Mononuclear cell (primary cell): ENCODE results near the gene SLC6A18. TPM values are rescaled to one million over a fixed set of nuclear protein-coding genes. Genes with fewer than 3 reads are reported as not detected.

Source experiments
- H3K27me3 ChIP-seq: 2 replicates; pipeline ENCODE4 v1.6.0; 2011; ENCODE audit warnings: low read length, control low read depth; ENCODE audit not compliant: insufficient read depth
- H3K4me1 ChIP-seq: 2 replicates; pipeline ENCODE4 v1.5.1; 2011; ENCODE audit warnings: mild to moderate bottlenecking, low read length, control low read depth; ENCODE audit not compliant: insufficient read depth
- H3K4me3 ChIP-seq: 2 replicates; pipeline ENCODE4 v1.5.1; 2011; ENCODE audit warnings: mild to moderate bottlenecking, low read length, moderate library complexity
- H3K9me3 ChIP-seq: 2 replicates; pipeline ENCODE4 v1.5.1; 2011; ENCODE audit warnings: low read depth, mild to moderate bottlenecking, control low read depth, low read length
- total RNA-seq: library from RNA; depleted of rRNA; stranded (reverse); fragments of >200 nt; gene quantifications from one replicate; pipeline ENCODE4 v1.2.3, GENCODE V29; 2012

SLC6A18 gene
- total RNA-seq, 1 donor, result not detected

- H3K9me3 ChIP-seq, result no peaks in the 10 kb centered on the region
- H3K4me1 ChIP-seq, result no peaks in the 10 kb centered on the region
- no peak overlapping the region for H3K4me3 ChIP-seq
- H3K27me3 ChIP-seq, result peaks cover 2% of the 10 kb centered on the region
Observed at GRCh38 chr5:1242733-1243486, 17.7 kb downstream of the SLC6A18 start.

- no peak overlapping the region for H3K4me3 ChIP-seq
- peaks cover 2% of the 10 kb centered on the region for H3K27me3 ChIP-seq
- no peaks in the 10 kb centered on the region for H3K9me3 ChIP-seq
- no peaks in the 10 kb centered on the region for H3K4me1 ChIP-seq
Observed at GRCh38 chr5:1243487-1244130, 18.4 kb downstream of the SLC6A18 start.

- Histone ChIP-seq H3K4me1 (no peaks in the 10 kb centered on the region), H3K27me3 (peaks cover 2% of the 10 kb centered on the region), H3K9me3 (no peaks in the 10 kb centered on the region), H3K4me3 (no peak overlapping the region)
Observed at GRCh38 chr5:1244255-1244654, 19.1 kb downstream of the SLC6A18 start.

- Histone ChIP-seq H3K27me3 (peaks cover 2% of the 10 kb centered on the region), H3K4me1 (no peaks in the 10 kb centered on the region), H3K9me3 (no peaks in the 10 kb centered on the region), H3K4me3 (no peak overlapping the region)
Observed at GRCh38 chr5:1244976-1245375, 19.8 kb downstream of the SLC6A18 start.

- Histone ChIP-seq H3K9me3 (no peaks in the 10 kb centered on the region), H3K27me3 (peaks cover 2% of the 10 kb centered on the region), H3K4me3 (no peak overlapping the region), H3K4me1 (no peaks in the 10 kb centered on the region)
Observed at GRCh38 chr5:1245905-1246576, 20.9 kb downstream of the SLC6A18 start.

GRCh38 chr5:1246711-1247431 lies 21.7 kb downstream of the SLC6A18 start:
- H3K4me1 ChIP-seq, result no peaks in the 10 kb centered on the region
- no peak overlapping the region for H3K4me3 ChIP-seq
- H3K9me3 ChIP-seq, result no peaks in the 10 kb centered on the region
- peaks cover 2% of the 10 kb centered on the region for H3K27me3 ChIP-seq

GRCh38 chr5:1247811-1248210 lies 22.6 kb downstream of the SLC6A18 start:
- Histone ChIP-seq H3K4me3 (no peak overlapping the region), H3K9me3 (no peaks in the 10 kb centered on the region), H3K4me1 (no peaks in the 10 kb centered on the region), H3K27me3 (peaks cover 2% of the 10 kb centered on the region)

- H3K4me1 ChIP-seq, result peaks cover under 1% of the 10 kb centered on the region
- peaks cover 2% of the 10 kb centered on the region for H3K27me3 ChIP-seq
- H3K9me3 ChIP-seq, result no peaks in the 10 kb centered on the region
- H3K4me3 ChIP-seq, result no peak overlapping the region
Observed at GRCh38 chr5:1249366-1250280, 24.4 kb downstream of the SLC6A18 start.

GRCh38 chr5:1251678-1252580 lies 26.7 kb downstream of the SLC6A18 start:
- Histone ChIP-seq H3K9me3 (no peaks in the 10 kb centered on the region), H3K27me3 (peaks cover 2% of the 10 kb centered on the region), H3K4me1 (peaks cover 10% of the 10 kb centered on the region), H3K4me3 (no peak overlapping the region)

- H3K9me3 ChIP-seq, result no peaks in the 10 kb centered on the region
- H3K27me3 ChIP-seq, result no peaks in the 10 kb centered on the region
- no peak overlapping the region for H3K4me3 ChIP-seq
- H3K4me1 ChIP-seq, result peaks cover 10% of the 10 kb centered on the region
Observed at GRCh38 chr5:1252681-1253080, 27.5 kb downstream of the SLC6A18 start.

- H3K4me3 ChIP-seq, result no peak overlapping the region
- no peaks in the 10 kb centered on the region for H3K27me3 ChIP-seq
- peaks cover 10% of the 10 kb centered on the region for H3K4me1 ChIP-seq
- no peaks in the 10 kb centered on the region for H3K9me3 ChIP-seq
Observed at GRCh38 chr5:1253456-1254105, 28.4 kb downstream of the SLC6A18 start.

- H3K27me3 ChIP-seq, result no peaks in the 10 kb centered on the region
- H3K4me1 ChIP-seq, result peaks cover 10% of the 10 kb centered on the region
- H3K9me3 ChIP-seq, result no peaks in the 10 kb centered on the region
- H3K4me3 ChIP-seq, result no peak overlapping the region
Observed at GRCh38 chr5:1254196-1254595, 29.0 kb downstream of the SLC6A18 start.

GRCh38 chr5:1255081-1255561 lies 29.9 kb downstream of the SLC6A18 start:
- Histone ChIP-seq H3K9me3 (no peaks in the 10 kb centered on the region), H3K4me3 (no peak overlapping the region), H3K4me1 (peaks cover 10% of the 10 kb centered on the region), H3K27me3 (no peaks in the 10 kb centered on the region)
